Stimulated activated memory B cell treated with anti-CD40 and anti-IgM and Interleukin-4, amounts not matched to agents 10 μg/mL and 1 μg/mL and 100 μg/mL, for 72 hours (primary cell): ENCODE results near the gene ACADS.

Experiments used
- ATAC-seq: fragments of 150-1000 bp; cut with Tn5 transposase; 2 replicates; pipeline ENCODE4 v1.10.0; 2021
- H3K27ac Mint-ChIP-seq: one replicate; pipeline ENCODE4 v1.8.0; 2022; ENCODE audit warnings: mild to moderate bottlenecking, mixed read lengths
- H3K27me3 Mint-ChIP-seq: one replicate; pipeline ENCODE4 v1.8.0; 2022; ENCODE audit warnings: mixed read lengths
- H3K36me3 Mint-ChIP-seq: one replicate; pipeline ENCODE4 v1.8.0; 2022; ENCODE audit warnings: mixed read lengths
- H3K4me1 Mint-ChIP-seq: one replicate; pipeline ENCODE4 v1.8.0; 2022; ENCODE audit warnings: mixed read lengths
- H3K4me3 Mint-ChIP-seq: one replicate; pipeline ENCODE4 v1.8.0; 2022; ENCODE audit warnings: mild to moderate bottlenecking, moderate library complexity, mixed read lengths
- H3K9me3 Mint-ChIP-seq: one replicate; pipeline ENCODE4 v1.8.0; 2022; ENCODE audit warnings: mixed read lengths

The ACADS gene

DNA sequence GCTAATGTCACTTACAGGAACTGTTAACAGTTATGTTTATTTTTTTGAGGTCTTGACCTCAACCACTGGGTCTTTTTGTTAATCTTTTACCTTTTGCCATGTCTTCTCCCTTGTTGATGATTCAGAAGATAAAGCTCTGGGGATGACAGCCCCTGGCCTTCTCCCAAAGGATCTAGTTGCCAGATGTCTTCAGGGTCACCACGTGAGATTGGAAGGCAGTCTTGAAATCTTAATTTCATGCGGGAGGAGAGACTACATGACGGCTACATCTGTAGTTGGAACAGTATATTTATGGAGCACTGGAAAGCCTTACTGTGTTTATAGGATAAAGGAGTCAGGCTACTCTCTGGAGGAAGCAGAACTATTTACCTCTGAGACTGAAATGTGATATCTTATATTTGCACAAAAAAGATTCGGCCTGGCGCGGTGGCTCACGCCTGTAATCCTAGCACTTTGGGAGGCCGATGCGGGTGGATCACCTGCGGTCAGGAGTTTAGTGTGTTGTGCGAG lies 33.0 kb upstream of the ACADS start:
- Mint-ChIP-seq H3K4me1 (peaks cover 37% of the 10 kb centered on the region), H3K9me3 (no peaks in the 10 kb centered on the region), H3K27me3 (no peaks in the 10 kb centered on the region), H3K4me3 (no peak overlapping the region), H3K36me3 (peaks cover 51% of the 10 kb centered on the region), H3K27ac (no peak overlapping the region)
- no peak for ATAC-seq

DNA sequence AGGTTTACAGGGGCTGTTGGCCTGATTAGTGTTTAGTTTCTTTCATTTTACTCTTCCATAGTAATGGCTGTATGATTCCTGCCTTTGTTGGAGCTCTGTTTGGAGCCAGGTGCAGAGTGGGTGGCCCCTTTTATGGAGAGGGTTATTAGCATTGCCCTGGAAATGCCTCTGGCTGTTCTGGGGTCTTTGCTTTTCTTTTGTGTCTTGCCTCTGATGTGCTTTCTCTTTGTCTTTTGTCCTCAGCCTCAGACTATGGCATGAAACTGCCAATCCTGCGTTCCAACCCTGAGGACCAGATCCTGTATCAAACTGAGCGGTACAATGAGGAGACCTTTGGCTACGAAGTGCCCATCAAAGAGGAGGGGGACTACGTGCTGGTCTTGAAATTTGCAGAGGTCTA lies 31.8 kb upstream of the ACADS start:
- peaks cover 28% of the 10 kb centered on the region for H3K4me1 Mint-ChIP-seq
- ATAC-seq: no peak
- H3K27ac Mint-ChIP-seq: no peak overlapping the region
- no peaks in the 10 kb centered on the region for H3K27me3 Mint-ChIP-seq
- H3K9me3 Mint-ChIP-seq: no peaks in the 10 kb centered on the region
- peaks cover 61% of the 10 kb centered on the region for H3K36me3 Mint-ChIP-seq
- no peak overlapping the region for H3K4me3 Mint-ChIP-seq

DNA sequence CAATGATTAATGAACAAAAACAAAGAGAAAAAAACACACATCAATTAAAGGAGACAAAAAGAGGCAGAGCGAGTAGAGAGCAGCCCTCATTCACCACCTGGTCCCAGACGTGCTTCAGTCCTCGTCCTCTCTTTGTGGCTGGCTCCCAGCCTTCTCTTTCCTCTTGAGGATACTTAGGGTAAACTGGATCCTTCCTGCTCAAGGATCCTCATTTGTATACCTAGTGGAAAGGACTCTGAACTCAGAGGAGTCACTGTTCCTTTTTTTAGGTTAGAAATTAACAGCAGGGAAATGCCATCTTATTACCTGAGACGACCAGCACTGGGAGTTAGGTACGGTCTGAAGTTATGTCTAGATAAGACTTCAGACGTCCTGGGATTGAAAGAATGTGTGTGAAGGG lies 29.0 kb upstream of the ACADS start:
- Mint-ChIP-seq H3K27me3 (no peaks in the 10 kb centered on the region), H3K27ac (no peak overlapping the region), H3K4me3 (no peak overlapping the region), H3K4me1 (peaks cover 21% of the 10 kb centered on the region), H3K36me3 (peaks cover 84% of the 10 kb centered on the region), H3K9me3 (no peaks in the 10 kb centered on the region)
- no peak for ATAC-seq

DNA sequence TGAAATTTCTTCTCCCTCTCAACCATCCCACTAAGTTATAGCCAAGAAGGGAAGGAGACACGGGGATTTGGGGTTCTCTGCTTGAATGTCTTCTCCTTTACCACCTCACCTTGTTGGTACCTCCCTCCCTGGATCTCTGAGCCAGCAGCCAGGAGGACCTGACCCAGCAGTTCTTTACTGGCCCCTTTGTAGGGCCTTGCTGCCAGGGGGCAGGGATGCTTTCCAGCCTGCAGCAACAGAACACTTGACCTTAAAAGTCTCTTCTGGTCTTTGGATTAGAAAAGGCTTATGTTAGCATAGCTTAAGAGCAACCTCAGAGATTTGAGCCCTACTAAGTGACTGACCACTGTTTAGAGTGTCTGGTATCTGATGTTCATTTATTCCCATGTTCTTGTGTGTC lies 28.3 kb upstream of the ACADS start:
- Mint-ChIP-seq H3K4me1 (peaks cover 17% of the 10 kb centered on the region), H3K36me3 (peaks cover 87% of the 10 kb centered on the region), H3K27me3 (no peaks in the 10 kb centered on the region), H3K9me3 (no peaks in the 10 kb centered on the region), H3K4me3 (no peak overlapping the region), H3K27ac (no peak overlapping the region)
- ATAC-seq: no peak

DNA sequence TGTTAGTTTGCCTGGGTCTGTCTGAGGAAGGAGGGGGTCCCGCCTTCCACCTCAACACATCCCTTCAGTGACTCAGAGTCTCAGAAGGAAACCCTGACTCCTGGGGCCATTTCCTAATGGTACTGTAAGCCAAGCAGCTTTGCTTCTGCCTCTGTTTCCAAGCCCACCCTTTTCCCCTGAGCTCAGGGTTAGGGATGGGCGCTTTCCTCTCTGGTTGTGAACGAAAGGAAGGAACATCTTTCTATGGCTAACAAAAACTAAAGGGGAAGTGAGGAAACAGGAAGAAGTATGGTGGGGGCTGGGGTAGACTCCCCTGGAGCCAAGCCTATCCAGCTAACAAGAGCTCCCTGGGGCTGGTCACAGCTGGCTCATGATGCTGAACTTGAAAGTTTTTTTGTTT lies 27.0 kb upstream of the ACADS start:
- ATAC-seq: no peak

DNA sequence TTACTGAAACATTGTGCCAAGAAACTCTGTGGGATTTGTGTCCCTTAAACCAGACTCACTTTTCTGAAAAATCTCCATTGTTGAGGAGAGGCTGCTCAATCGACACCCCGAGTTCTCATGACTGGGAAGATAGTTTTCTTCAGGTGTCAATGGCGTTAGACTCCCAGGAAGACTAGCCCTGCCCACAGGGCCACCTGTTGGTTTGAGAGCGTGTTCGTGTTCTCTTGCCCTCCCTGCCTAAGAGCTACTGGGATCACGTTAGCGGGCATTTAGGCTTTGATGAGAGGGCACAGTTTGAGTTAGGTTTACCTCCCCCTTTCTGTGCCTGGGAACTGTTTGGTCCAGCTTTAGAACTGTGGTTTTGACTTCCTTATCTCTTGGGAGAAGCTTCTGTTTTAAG lies 26.1 kb upstream of the ACADS start:
- Mint-ChIP-seq H3K9me3 (no peaks in the 10 kb centered on the region), H3K4me1 (peaks cover 6% of the 10 kb centered on the region), H3K27me3 (no peaks in the 10 kb centered on the region), H3K27ac (no peak overlapping the region), H3K4me3 (no peak overlapping the region), H3K36me3 (peaks cover 74% of the 10 kb centered on the region)
- ATAC-seq: no peak

More for the DNA sequence above, 27.0 kb upstream of the ACADS start:
- peaks cover 6% of the 10 kb centered on the region for H3K4me1 Mint-ChIP-seq
- H3K4me3 Mint-ChIP-seq: no peak overlapping the region
- H3K36me3 Mint-ChIP-seq: peaks cover 82% of the 10 kb centered on the region
- no peaks in the 10 kb centered on the region for H3K9me3 Mint-ChIP-seq
- no peak overlapping the region for H3K27ac Mint-ChIP-seq
- H3K27me3 Mint-ChIP-seq: no peaks in the 10 kb centered on the region

DNA sequence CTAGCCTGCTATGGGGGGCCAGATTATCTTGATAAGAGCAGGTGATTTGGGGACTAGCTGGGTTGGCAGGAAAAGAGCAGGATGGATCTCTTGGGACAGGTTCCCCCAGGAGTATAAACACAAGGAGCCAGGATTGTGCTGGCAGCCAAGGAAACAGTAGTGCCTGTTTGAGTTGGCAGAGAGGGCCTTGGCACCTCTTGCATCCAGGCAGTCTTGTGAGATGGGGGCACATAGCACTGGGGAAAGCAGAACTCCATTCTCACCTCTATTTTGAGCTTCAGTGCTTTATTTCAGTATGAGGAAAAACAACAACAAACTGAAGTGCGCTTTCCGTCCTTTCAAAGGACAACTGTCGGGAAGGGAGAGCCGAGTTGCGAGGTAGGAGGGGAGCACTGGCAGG lies 24.7 kb upstream of the ACADS start:
- H3K4me1 Mint-ChIP-seq: peaks cover 6% of the 10 kb centered on the region
- H3K36me3 Mint-ChIP-seq: peaks cover 62% of the 10 kb centered on the region
- H3K9me3 Mint-ChIP-seq: no peaks in the 10 kb centered on the region
- H3K4me3 Mint-ChIP-seq: no peak overlapping the region
- H3K27me3 Mint-ChIP-seq: no peaks in the 10 kb centered on the region
- no peak overlapping the region for H3K27ac Mint-ChIP-seq
- no peak for ATAC-seq

DNA sequence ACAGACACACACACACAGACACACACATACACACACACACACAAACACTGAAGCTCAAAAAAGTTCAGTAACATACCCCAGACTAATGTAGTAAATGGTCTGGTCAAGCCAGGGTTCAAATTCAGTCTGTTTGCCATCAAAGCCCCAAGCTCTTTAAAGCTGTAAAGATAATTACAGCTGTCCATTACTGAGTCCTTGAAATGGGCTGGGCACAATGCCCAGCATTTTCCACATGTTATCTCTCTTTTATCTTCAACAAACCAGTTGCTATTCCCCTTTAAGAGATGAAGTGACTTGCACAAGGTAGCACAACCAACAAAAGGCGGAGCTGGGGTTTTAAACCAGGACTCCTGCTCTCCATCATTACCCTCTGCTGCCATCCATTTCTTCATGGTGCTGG lies 23.0 kb upstream of the ACADS start:
- H3K9me3 Mint-ChIP-seq: no peaks in the 10 kb centered on the region
- peaks cover 44% of the 10 kb centered on the region for H3K36me3 Mint-ChIP-seq
- no peak overlapping the region for H3K27ac Mint-ChIP-seq
- no peak for ATAC-seq
- H3K27me3 Mint-ChIP-seq: no peaks in the 10 kb centered on the region
- H3K4me1 Mint-ChIP-seq: peaks cover 6% of the 10 kb centered on the region
- no peak overlapping the region for H3K4me3 Mint-ChIP-seq

DNA sequence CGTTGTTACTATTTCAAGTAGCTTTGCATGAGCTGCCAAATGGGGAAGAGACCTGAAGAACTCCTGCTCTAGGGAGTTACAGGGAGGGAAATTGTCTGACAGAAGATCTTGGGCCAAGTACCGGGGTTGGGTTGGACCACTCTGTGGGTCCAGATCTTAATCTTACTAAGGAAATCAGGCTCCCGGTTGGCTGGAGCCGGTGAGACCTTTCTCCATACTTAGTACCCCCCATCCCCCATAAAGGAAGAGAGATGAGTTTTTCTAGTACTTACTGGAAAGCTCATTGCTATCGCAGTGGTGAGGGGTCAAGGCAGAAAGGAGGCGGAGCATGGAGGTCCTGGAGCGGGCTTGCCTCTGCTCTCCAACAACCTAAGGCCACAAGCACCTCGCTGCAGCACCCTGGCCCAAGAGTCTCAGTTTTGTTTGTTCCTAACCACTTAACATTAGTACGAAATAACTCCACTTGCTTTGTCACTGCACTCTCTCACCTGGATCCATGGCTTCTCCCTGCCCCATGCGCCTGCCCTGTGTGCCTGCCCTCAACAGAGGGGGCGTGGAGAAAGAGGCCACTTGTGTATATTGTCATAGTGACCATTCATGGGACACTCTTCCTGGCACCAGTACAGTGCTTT lies 22.2 kb upstream of the ACADS start:
- Mint-ChIP-seq H3K27me3 (no peaks in the 10 kb centered on the region), H3K9me3 (no peaks in the 10 kb centered on the region), H3K27ac (no peak overlapping the region), H3K36me3 (peaks cover 39% of the 10 kb centered on the region), H3K4me1 (peaks cover 6% of the 10 kb centered on the region), H3K4me3 (no peak overlapping the region)
- ATAC-seq: no peak

DNA sequence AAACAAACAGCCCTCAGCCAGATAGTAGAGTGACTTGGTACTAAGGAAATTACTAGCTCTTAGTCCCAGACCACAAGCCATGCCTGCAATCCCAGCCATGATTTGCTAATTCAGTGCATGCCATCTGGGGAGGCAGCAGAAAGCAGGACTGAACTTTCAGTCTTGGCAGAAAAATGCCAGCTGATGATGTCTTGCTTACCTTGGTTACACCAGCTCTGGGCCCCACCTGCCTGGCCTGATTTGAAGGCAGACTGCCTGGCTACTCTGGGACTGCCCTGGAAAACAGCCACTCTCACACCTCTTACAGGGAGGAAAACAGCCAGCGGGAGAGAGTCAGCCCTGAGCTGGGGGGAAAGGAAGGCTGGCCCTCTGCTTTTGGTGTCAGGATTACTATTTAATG lies 20.0 kb upstream of the ACADS start:
- Mint-ChIP-seq H3K4me1 (peaks cover 6% of the 10 kb centered on the region), H3K9me3 (no peaks in the 10 kb centered on the region), H3K4me3 (no peak overlapping the region), H3K36me3 (peaks cover 19% of the 10 kb centered on the region), H3K27me3 (no peaks in the 10 kb centered on the region), H3K27ac (no peak overlapping the region)
- no peak for ATAC-seq

DNA sequence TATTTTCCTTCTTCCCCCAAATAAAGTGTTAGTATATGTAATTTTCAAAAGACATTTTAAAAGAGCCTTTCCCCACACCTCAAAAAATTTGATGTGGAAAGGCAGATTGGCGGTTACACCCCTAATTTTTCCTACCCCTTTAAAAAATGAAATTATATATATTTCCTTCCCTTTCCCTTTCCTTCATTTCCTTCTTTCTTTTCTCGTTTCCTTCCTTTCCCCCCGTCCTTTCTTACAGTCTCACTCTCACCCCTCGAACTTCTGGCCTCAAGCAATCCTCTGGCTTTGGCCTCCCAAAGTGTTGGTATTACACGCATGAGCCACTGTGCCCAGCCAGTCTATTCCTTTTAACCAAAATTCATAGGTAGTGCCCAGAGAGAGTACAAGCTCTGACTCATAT lies 19.6 kb upstream of the ACADS start:
- Mint-ChIP-seq H3K27ac (no peak overlapping the region), H3K36me3 (peaks cover 15% of the 10 kb centered on the region), H3K4me3 (no peak overlapping the region), H3K4me1 (peaks cover 8% of the 10 kb centered on the region), H3K27me3 (no peaks in the 10 kb centered on the region), H3K9me3 (no peaks in the 10 kb centered on the region)
- no peak for ATAC-seq

DNA sequence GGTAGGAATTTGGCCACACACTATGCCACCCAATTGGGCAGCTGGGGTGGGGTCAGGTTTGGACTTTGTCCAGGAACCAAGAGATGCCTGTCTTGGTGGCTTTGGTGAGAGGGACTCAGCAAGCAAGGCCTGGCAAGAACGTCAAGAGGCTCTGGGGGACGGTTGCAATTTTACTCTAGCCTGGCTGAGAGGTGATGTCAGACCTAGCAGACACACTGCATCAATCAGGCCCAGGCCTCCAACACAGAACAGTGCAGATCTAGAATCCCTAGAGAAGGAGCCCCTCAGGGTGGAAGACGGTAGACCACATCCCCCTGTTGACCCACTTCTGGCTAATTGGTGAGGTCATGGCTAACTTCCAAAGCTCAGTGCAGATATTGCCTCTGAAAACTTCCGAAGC lies 17.0 kb upstream of the ACADS start:
- Mint-ChIP-seq H3K4me1 (peaks cover 22% of the 10 kb centered on the region), H3K27me3 (no peaks in the 10 kb centered on the region), H3K27ac (no peak overlapping the region), H3K9me3 (no peaks in the 10 kb centered on the region), H3K4me3 (no peak overlapping the region), H3K36me3 (peaks cover 1% of the 10 kb centered on the region)
- no peak for ATAC-seq

DNA sequence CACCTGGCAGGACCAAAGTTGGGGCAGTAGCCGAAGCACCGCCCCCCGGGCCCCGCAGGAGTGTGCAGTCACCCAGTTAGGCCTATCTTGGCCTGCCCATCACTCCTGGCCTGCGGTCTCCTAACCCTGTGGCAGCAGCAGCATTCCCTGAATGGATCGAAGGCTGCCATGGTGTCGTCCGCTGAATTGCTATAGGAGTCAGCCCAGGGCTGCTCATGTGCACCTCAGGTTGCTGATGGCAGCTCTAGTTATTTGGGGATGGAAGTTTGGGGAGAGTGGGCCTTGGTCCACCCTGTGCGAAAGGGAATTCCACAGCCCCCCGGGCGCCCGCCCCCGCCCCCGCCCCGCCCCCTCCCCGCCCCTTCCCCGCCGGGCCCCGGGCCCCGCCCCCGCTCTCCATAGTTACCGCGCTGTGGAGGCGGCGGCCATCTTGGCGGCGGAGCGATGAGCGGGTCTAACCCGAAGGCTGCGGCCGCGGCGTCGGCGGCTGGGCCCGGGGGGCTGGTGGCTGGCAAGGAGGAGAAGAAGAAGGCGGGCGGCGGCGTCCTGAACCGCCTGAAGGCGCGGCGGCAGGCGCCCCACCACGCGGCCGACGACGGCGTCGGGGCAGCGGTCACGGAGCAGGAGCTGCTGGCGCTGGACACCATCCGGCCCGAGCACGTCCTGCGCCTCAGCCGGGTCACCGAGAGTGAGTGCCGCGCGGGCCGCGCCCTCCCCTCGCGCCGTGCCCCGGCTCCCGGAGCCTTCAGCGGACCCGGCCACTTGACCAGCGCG lies 15.4 kb upstream of the ACADS start, which contains the start of gene UNC119B:
UNC119B (plus strand) TSS at position 428 of the 774 bp plus-strand sequence; CDS start at position 445, 17 bp downstream.
- peak; percentile 87 for ATAC-seq

DNA sequence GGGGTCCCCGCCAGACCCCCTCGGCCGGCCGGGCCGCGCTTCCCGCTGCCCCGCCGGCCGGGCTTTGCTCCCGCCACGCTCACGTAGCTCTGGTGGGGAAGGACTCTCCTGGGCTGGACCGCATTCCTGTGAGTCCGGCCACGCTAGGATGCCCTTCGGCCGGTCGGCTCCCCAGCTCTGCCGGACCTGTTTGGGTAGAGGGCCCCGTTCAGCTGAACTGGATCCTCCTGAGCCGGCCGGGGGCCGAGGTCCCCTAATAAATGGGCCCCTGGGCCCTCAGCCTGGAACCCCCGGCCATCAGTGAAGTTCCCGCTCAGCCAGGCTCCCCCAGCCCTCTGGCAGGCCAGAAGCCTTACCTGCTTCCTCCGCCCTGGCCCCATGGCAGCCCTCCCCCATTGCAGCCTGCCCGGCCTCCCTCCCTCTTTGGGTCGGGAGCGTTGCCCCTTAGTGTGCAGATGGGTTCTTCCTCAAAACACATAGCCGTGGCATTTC lies 14.8 kb upstream of the ACADS start:
- Mint-ChIP-seq H3K4me1 (peaks cover 26% of the 10 kb centered on the region), H3K27me3 (no peaks in the 10 kb centered on the region), H3K9me3 (no peaks in the 10 kb centered on the region), H3K27ac (peak overlapping the region; percentile 84), H3K4me3 (peak overlapping the region; percentile 84), H3K36me3 (peaks cover 6% of the 10 kb centered on the region)
- peak; percentile 71 for ATAC-seq

More for the DNA sequence above, 15.4 kb upstream of the ACADS start, which contains the start of gene UNC119B:
- no peaks in the 10 kb centered on the region for H3K27me3 Mint-ChIP-seq
- peaks cover 26% of the 10 kb centered on the region for H3K4me1 Mint-ChIP-seq
- H3K27ac Mint-ChIP-seq: peak within 1 kb of the TSS; percentile 84
- H3K9me3 Mint-ChIP-seq: no peaks in the 10 kb centered on the region
- H3K4me3 Mint-ChIP-seq: peak within 1 kb of the TSS; percentile 89
- H3K36me3 Mint-ChIP-seq: peaks cover 6% of the 10 kb centered on the region

DNA sequence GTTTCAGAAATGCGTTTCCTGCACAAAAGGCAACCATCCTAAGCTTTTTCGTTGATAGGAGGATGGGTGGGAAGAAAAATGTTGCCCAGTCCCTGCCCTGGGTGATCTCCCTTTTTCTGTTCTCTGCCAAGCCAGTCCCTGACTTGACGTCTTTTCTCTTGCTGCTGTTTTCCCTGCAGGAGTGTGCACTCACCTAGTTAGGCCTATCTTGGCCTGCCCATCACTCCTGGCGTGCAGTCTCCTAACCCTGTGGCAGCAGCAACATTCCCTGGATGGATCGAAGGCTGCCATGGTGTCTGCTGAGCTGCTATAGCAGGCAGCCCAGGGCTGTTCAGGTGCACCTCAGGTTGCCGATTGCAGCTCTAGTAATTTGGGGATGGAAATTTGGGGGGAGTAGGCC lies 14.2 kb upstream of the ACADS start:
- H3K27me3 Mint-ChIP-seq: no peaks in the 10 kb centered on the region
- peak overlapping the region; percentile 84 for H3K27ac Mint-ChIP-seq
- peaks cover 11% of the 10 kb centered on the region for H3K36me3 Mint-ChIP-seq
- peak overlapping the region; percentile 84 for H3K4me3 Mint-ChIP-seq
- peaks cover 26% of the 10 kb centered on the region for H3K4me1 Mint-ChIP-seq
- no peak for ATAC-seq
- H3K9me3 Mint-ChIP-seq: no peaks in the 10 kb centered on the region

DNA sequence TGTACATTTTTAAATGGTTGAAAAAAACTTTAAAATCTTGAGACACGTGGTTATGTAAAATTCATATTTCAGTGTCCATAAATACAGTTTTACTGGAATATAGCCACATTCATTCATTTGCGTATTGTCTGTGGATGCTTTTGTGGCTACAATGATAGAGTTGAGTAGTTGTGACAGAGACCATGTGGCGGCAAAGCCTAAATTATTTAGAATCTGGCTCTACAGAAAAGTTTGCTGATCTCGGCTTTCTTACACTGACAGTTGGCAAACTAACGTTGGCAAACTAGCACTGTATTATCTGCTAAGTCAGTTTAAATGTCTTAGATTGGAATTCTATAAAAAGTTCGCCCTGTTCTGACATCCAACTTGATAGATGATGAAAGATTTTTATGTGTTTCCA lies 13.0 kb upstream of the ACADS start:
- Mint-ChIP-seq H3K4me1 (peaks cover 26% of the 10 kb centered on the region), H3K27ac (no peak overlapping the region), H3K9me3 (no peaks in the 10 kb centered on the region), H3K4me3 (no peak overlapping the region), H3K27me3 (no peaks in the 10 kb centered on the region), H3K36me3 (peaks cover 20% of the 10 kb centered on the region)
- ATAC-seq: no peak
